ENCODE measurements around the gene RNF123.
A peak's percentile ranks its signal among the peaks of the same experiment; 100 is the strongest.

- no peak for TF ChIP-seq CTCF (IDR thresholded peaks at IDR 0.05 in 2 of 3, conservative IDR thresholded peaks at IDR 0.05 in 1 of 3; ENCODE audit: control insufficient read depth in 2 of 3, extremely low read depth in 1 of 3, insufficient read depth in 1 of 3, low read depth in 3 of 3, low read length in 3 of 3)
- peak; percentile 64 for TF ChIP-seq MEF2B (IDR thresholded peaks at IDR 0.05; ENCODE audit: partially characterized antibody, poor library complexity, severe bottlenecking)
Observed at GRCh38 chr3:49673715-49674496, 15.5 kb upstream of the RNF123 start, which contains the start of gene APEH.
